Calu3 (cell line): Measurements from ENCODE around the gene SLC10A6. TPM values are rescaled to one million over a fixed set of nuclear protein-coding genes. Genes with fewer than 3 reads are reported as not detected.

Experiments used
- BruUV-seq: library from RNA; stranded (reverse); fragments of 400-500 nt; replicated peaks from 2 replicates; lab custom pipeline; 2021; lab: Mats Ljungman, UMichigan
- CTCF ChIA-PET: fragments of 300-600 bp; sonication (Branson Sonifier 250); formaldehyde crosslinking; loops from one replicate; lab custom pipeline; 2022; ENCODE audit warnings: antibody characterized with exemption; lab: Charles Lee
- DNase-seq: peaks from one replicate; pipeline ENCODE4 v3.0.0; 2022
- H3K27ac Mint-ChIP-seq: one replicate; pipeline ENCODE4 v1.8.0; 2022; ENCODE audit warnings: mixed read lengths; ENCODE audit not compliant: unreplicated experiment
- H3K27me3 Mint-ChIP-seq: one replicate; pipeline ENCODE4 v1.8.0; 2022; ENCODE audit warnings: mixed read lengths; ENCODE audit not compliant: unreplicated experiment
- H3K36me3 Mint-ChIP-seq: one replicate; pipeline ENCODE4 v1.8.0; 2022; ENCODE audit warnings: mild to moderate bottlenecking, moderate library complexity, mixed read lengths; ENCODE audit not compliant: insufficient read depth, unreplicated experiment
- H3K4me1 Mint-ChIP-seq: one replicate; pipeline ENCODE4 v1.8.0; 2022; ENCODE audit warnings: mild to moderate bottlenecking, low read depth, mixed read lengths; ENCODE audit not compliant: unreplicated experiment
- H3K4me3 Mint-ChIP-seq: one replicate; pipeline ENCODE4 v1.8.0; 2022; ENCODE audit warnings: mild to moderate bottlenecking, low read depth, moderate library complexity, mixed read lengths; ENCODE audit not compliant: unreplicated experiment
- H3K9me3 Mint-ChIP-seq: one replicate; pipeline ENCODE4 v1.8.0; 2022; ENCODE audit warnings: low read depth, mixed read lengths; ENCODE audit not compliant: unreplicated experiment
- CTCF ChIP-seq: fragments of 200-600 bp; IDR thresholded peaks from one replicate; pipeline ENCODE4 v1.8.0; 2022; ENCODE audit warnings: antibody characterized with exemption; ENCODE audit not compliant: unreplicated experiment
- intact Hi-C: fragments of 100-400 bp; cut with micrococcal nuclease; formaldehyde crosslinking; loops from one replicate; pipeline ENCODE4 v1.10.0; 2022; ENCODE audit not compliant: unreplicated experiment
- total RNA-seq: library from RNA; stranded (reverse); gene quantifications from 2 replicates; pipeline ENCODE4 v1.2.3, GENCODE V29; 2022

The SLC10A6 gene
- total RNA-seq, 1 experiment from 2014 or later: not detected

- H3K27ac Mint-ChIP-seq: no peak overlapping the region
- no peak for DNase-seq
- peaks cover 9% of the 10 kb centered on the region for H3K4me1 Mint-ChIP-seq
- CTCF ChIA-PET: no interaction called here
- BruUV-seq: no TSS peak
- no peak overlapping the region for H3K4me3 Mint-ChIP-seq
- no peaks in the 10 kb centered on the region for H3K9me3 Mint-ChIP-seq
- intact Hi-C loops: no loop called here
- no peak for TF ChIP-seq CTCF
- no peaks in the 10 kb centered on the region for H3K36me3 Mint-ChIP-seq
- H3K27me3 Mint-ChIP-seq: no peaks in the 10 kb centered on the region
These were observed 2.3 kb downstream of the SLC10A6 start for GRCh38 chr4:86846921-86847320.

- intact Hi-C loops: no loop called here
- TF ChIP-seq CTCF: no peak
- CTCF ChIA-PET: interaction anchor here (0.6 kb wide), 1 partner anchor 15 kb away, joined by 3 read pairs; no protein-coding TSS in a partner anchor
- no peaks in the 10 kb centered on the region for H3K9me3 Mint-ChIP-seq
- no peak for DNase-seq
- H3K27me3 Mint-ChIP-seq: no peaks in the 10 kb centered on the region
- H3K36me3 Mint-ChIP-seq: no peaks in the 10 kb centered on the region
- H3K4me1 Mint-ChIP-seq: peaks cover 5% of the 10 kb centered on the region
- BruUV-seq: no TSS peak
- H3K27ac Mint-ChIP-seq: no peak overlapping the region
- no peak overlapping the region for H3K4me3 Mint-ChIP-seq
These were observed 3.6 kb downstream of the SLC10A6 start for GRCh38 chr4:86845593-86845992.

GRCh38 chr4:86841309-86841708 is 7.9 kb downstream of the SLC10A6 start:
- Mint-ChIP-seq H3K4me3 (no peak overlapping the region), H3K36me3 (no peaks in the 10 kb centered on the region), H3K27ac (no peak overlapping the region), H3K4me1 (no peaks in the 10 kb centered on the region), H3K27me3 (no peaks in the 10 kb centered on the region), H3K9me3 (no peaks in the 10 kb centered on the region)
- BruUV-seq: no TSS peak
- CTCF ChIA-PET: no interaction called here
- TF ChIP-seq CTCF: no peak
- no peak for DNase-seq
- intact Hi-C loops: no loop called here

GRCh38 chr4:86840858-86841257 is 8.3 kb downstream of the SLC10A6 start:
- no TSS peak for BruUV-seq
- no peaks in the 10 kb centered on the region for H3K9me3 Mint-ChIP-seq
- H3K4me3 Mint-ChIP-seq: no peak overlapping the region
- intact Hi-C loops: no loop called here
- TF ChIP-seq CTCF: no peak
- H3K27ac Mint-ChIP-seq: no peak overlapping the region
- H3K27me3 Mint-ChIP-seq: no peaks in the 10 kb centered on the region
- no peaks in the 10 kb centered on the region for H3K4me1 Mint-ChIP-seq
- CTCF ChIA-PET: no interaction called here
- H3K36me3 Mint-ChIP-seq: no peaks in the 10 kb centered on the region
- DNase-seq: no peak
